Adrenal gland (tissue), 5 donors: ENCODE measurements around the gene AJM1.

ENCODE experiments used
- CTCF ChIP-seq, 6 experiments: fragments of 450-650 bp in 4 of 6; fragments of 200-600 bp in 2 of 6; sonication (generic) in 1 of 6; IDR thresholded peaks; 1 replicate in 5 of 6; 2 replicates in 1 of 6; pipeline versions ENCODE4 v1.5.1 to v1.8.0; 2016 to 2021; ENCODE audit warnings: antibody characterized with exemption in 6 of 6, mild to moderate bottlenecking in 2 of 6, moderate library complexity in 1 of 6
- POLR2A ChIP-seq, 2 donors: fragments of 450-650 bp; IDR thresholded peaks; one replicate each; pipeline ENCODE4 v1.6.1; 2017; ENCODE audit warnings: antibody characterized with exemption in 2 of 2, mild to moderate bottlenecking in 2 of 2, moderate library complexity in 1 of 2
- donor health status: DM: no; HTN: no; CAD: no.

- TF ChIP-seq CTCF (IDR thresholded peaks at IDR 0.05) (no peak), POLR2A (IDR thresholded peaks at IDR 0.05) (no peak)
Observed at GRCh38 chr9:136847088-136847825, 5.0 kb downstream of the AJM1 start.
